ENCODE results near the gene MAP1LC3A.

Gene MAP1LC3A

DNA sequence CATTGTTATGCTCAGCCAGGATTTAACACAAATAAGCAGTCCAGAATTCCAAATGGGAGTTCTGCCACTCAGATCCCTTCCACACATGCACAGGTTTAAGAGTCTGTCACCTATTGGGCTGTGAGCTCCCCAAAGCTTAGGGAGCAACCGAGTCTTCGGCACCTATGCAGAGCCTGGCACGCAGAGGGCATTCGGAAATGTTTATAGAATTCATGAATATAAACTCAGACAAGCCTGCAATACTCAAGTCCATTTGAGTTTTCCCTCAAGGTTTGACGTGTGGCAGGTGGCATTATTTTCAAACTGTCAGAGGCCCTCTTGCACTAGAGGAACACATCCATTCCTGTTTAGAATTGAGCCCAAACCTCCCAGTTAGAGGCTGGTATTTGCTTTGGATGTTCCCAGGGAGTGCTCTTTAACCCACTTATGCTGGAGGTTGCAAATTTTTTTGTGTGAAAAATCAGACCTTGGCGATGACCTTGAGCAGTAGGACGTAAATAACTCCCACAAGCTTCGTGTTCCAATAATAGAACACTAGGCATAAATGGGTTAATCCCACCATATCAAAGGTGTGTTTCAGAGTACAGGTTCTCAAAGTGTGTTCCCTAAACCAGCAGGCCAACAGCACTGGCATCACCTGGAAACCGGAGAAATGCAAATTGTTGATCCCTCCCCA lies 28.1 kb downstream of the MAP1LC3A start:
- no peak for DNase-seq (ENCODE audit: low read depth)
- TF ChIP-seq, protein P1, sequence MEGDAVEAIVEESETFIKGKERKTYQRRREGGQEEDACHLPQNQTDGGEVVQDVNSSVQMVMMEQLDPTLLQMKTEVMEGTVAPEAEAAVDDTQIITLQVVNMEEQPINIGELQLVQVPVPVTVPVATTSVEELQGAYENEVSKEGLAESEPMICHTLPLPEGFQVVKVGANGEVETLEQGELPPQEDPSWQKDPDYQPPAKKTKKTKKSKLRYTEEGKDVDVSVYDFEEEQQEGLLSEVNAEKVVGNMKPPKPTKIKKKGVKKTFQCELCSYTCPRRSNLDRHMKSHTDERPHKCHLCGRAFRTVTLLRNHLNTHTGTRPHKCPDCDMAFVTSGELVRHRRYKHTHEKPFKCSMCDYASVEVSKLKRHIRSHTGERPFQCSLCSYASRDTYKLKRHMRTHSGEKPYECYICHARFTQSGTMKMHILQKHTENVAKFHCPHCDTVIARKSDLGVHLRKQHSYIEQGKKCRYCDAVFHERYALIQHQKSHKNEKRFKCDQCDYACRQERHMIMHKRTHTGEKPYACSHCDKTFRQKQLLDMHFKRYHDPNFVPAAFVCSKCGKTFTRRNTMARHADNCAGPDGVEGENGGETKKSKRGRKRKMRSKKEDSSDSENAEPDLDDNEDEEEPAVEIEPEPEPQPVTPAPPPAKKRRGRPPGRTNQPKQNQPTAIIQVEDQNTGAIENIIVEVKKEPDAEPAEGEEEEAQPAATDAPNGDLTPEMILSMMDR (conservative IDR thresholded peaks at IDR 0.05; ENCODE audit: low read depth, low read length), result no peak

DNA sequence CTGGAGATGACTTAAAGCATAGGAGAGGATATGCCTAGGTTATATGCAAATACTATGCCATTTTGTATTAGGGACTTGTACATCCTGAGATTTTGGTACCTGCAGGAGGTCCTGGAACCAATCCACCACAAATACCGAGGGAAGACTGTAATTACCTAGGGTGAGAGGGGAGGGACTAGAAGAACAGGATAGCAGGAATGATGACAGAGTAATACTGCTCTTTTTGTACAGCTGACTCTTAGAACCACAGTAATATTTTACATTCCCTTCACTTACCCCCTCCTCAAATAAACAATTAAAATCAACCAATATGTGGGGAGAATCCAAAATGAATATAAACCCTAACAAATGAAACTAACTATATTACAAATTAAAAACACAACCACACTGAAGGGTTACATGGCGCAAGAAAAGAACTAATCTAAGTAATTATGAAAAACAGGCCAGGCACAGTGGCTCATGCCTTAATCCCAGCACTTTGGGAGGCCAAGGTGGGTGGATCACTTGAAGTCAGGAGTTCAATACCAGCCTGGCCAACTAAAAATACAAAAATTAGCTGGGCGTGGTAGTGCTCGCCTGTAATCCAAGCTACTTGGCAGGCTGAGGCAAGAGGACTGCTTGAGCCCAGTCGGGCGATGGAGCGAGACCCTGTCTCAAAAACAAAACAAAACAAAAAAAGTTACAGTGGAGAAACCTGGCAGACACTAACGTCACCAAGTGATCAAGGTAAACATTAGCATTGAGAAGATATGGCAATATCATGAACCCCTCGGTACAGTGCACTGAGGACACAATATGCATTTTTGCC lies 37.1 kb downstream of the MAP1LC3A start:
- no peak for DNase-seq (ENCODE audit: low read depth)
- TF ChIP-seq, protein P1 (conservative IDR thresholded peaks at IDR 0.05; ENCODE audit: low read depth, low read length), result no peak
- no peak overlapping the region for H3K4me3 ChIP-seq (ENCODE audit: low read length)

More for the DNA sequence above, 28.1 kb downstream of the MAP1LC3A start:
- no peak overlapping the region for H3K4me3 ChIP-seq (ENCODE audit: low read length)

DNA sequence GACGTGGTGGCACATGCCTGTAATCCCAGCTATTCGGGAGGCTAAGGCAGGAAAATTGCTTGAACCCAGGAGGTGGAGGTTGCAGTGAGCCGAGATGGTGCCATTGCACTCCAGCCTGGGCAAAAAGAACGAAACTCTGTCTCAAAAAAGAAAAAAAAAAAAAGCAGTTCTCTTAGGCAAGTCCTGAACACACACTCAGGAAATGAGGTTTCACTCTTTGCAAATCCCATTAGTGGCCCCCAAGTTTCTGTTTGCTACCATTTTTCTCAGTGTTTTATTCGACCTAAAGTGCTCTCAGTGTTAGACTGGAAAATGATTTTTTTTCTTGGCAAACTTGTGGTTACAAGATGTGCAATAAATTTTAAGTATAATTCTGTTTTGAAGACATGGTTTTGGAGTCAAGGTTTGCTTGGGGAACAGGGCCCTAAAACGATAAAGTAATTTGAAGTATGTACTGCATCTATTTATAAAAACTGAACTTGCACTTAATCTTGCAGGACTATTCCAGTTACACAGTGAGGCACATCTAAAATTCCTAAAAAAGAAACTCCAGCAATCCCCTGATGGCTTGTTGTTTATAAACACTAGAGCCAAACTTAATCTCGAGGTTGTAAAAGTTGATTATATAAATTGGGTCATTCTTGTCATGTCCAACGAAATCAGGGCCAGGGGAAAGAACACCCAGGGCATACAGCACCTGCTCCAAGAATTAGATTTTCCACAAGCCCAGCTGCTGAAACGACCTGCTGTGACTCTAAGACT lies 42.6 kb downstream of the MAP1LC3A start:
- no peak overlapping the region for H3K4me3 ChIP-seq (ENCODE audit: low read length)
- no peak for DNase-seq (ENCODE audit: low read depth)
- TF ChIP-seq, protein P1 (conservative IDR thresholded peaks at IDR 0.05; ENCODE audit: low read depth, low read length), result no peak

DNA sequence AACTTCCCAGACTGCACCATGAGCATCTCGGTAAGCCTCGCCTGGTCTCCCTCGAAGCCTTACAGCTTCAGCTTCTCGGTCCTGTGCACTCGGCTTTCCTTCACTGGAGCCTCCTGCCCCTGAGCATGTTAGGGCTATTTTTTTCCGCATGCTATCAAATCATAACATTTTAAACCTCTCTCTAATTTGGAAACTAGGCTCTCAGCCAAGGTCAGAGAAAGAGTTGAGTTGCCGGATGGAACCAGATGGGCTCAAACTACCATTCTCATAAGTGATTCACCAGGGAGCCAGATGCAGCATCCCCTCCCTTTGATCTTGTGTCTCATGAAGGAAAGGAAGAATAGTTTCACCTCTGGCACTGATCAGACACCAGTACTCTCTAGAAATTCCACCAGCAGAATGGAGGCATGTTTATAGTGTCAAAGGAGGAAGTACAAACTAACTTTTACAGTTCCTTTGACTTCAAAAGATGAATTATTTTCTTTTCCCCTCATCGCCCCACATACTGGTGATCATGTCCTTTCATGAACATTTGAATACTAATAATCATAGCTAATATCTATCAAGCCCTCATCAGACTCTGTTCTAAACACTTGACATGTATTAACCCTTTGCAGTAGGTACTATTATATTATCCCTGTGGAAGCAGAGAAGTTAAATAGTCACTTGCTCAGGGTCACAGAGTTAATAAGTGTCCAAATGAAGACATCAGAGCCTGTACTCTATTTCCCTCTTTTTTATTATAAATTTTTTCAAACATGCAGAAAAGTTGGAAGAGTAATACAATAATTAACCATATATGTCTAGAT lies 46.7 kb downstream of the MAP1LC3A start:
- no peak for DNase-seq (ENCODE audit: low read depth)
- TF ChIP-seq, protein P1 (conservative IDR thresholded peaks at IDR 0.05; ENCODE audit: low read depth, low read length), result no peak
- H3K4me3 ChIP-seq (ENCODE audit: low read length), result no peak overlapping the region

DNA sequence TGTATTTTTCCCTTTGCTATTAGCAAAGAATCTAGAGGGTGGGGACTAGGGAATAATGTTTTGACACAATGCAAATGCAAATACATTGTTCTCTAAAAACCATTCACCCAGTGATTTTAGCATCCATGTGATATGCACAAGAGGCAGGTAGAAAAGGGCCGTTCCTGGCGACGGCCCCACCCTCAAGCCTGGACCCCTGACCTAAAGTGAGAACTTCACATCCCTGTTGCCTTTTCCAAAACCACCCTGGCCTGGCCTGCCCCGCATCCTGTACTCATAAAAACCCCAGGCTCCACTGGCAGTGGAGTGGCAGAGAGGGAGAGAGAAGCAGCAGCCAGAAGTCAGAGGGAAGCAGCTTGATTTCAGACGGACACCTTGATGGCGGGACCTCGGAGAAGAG lies 48.5 kb downstream of the MAP1LC3A start:
- TF ChIP-seq, protein P1 (conservative IDR thresholded peaks at IDR 0.05; ENCODE audit: low read depth, low read length), result no peak
- no peak for DNase-seq (ENCODE audit: low read depth)
- no peak overlapping the region for H3K4me3 ChIP-seq (ENCODE audit: low read length)
